GM19099 (cell line): Measurements from ENCODE around the gene PTOV1.

Source experiments
- POLR2A ChIP-seq: IDR thresholded peaks from 3 replicates; pipeline ENCODE4 v1.6.1; 2011; ENCODE audit warnings: low read depth; ENCODE audit not compliant: insufficient read length; ENCODE audit errors: extremely low read depth

Gene PTOV1

GRCh38 chr19:49847731-49848696 is 2.9 kb upstream of the PTOV1 start:
- no peak for TF ChIP-seq POLR2A

- TF ChIP-seq POLR2A = no peak
Measured at GRCh38 chr19:49848938-49849337, 2.0 kb upstream of the PTOV1 start.

GRCh38 chr19:49849433-49850220 is 1.3 kb upstream of the PTOV1 start:
- no peak for TF ChIP-seq POLR2A

GRCh38 chr19:49850221-49850486 is 805 bp upstream of the PTOV1 start:
- no peak for TF ChIP-seq POLR2A

- TF ChIP-seq POLR2A = peak; percentile 27
Measured at GRCh38 chr19:49851456-49852259, 699 bp downstream of the PTOV1 start.

- TF ChIP-seq POLR2A = no peak
Measured at GRCh38 chr19:49852631-49853126, 1.7 kb downstream of the PTOV1 start.

GRCh38 chr19:49853852-49854377 is 3.0 kb downstream of the PTOV1 start:
- TF ChIP-seq POLR2A = no peak

- TF ChIP-seq POLR2A = no peak
Measured at GRCh38 chr19:49854378-49855263, 3.7 kb downstream of the PTOV1 start.

- no peak for TF ChIP-seq POLR2A
Measured at GRCh38 chr19:49855277-49855675, 4.3 kb downstream of the PTOV1 start.

GRCh38 chr19:49855676-49856573 is 5.0 kb downstream of the PTOV1 start:
- no peak for TF ChIP-seq POLR2A

- no peak for TF ChIP-seq POLR2A
Measured at GRCh38 chr19:49856574-49857021, 5.6 kb downstream of the PTOV1 start.

GRCh38 chr19:49857061-49857837 is 6.3 kb downstream of the PTOV1 start:
- TF ChIP-seq POLR2A = no peak

GRCh38 chr19:49857838-49858087 is 6.8 kb downstream of the PTOV1 start:
- no peak for TF ChIP-seq POLR2A
